Activated B cell treated with CpG ODN at 0.5 μM for 24 hours (primary cell): ENCODE results near the gene ZBTB16. TPM values are rescaled to one million over a fixed set of nuclear protein-coding genes. Genes with fewer than 3 reads are reported as not detected.

Experiments
- ATAC-seq: fragments of 200-7000 bp; cut with Tn5 transposase; one replicate; pipeline ENCODE4 v1.10.0; 2021; ENCODE audit warnings: low read depth, mild to moderate bottlenecking, moderate library complexity
- CTCF ChIA-PET: fragments of 350-600 bp; sonication (Branson Sonifier 250); formaldehyde crosslinking; loops from one replicate; lab custom pipeline; 2021; ENCODE audit warnings: antibody characterized with exemption; lab: Charles Lee
- POLR2A ChIA-PET: fragments of 350-600 bp; sonication (Branson Sonifier 250); formaldehyde crosslinking; loops from one replicate; lab custom pipeline; 2021; ENCODE audit warnings: antibody characterized with exemption; lab: Charles Lee
- DNase-seq: peaks from one replicate; pipeline ENCODE4 v3.0.0; 2022
- H3K27ac Mint-ChIP-seq: one replicate; pipeline ENCODE4 v1.8.0; 2020; ENCODE audit warnings: mixed read lengths
- H3K27me3 Mint-ChIP-seq: one replicate; pipeline ENCODE4 v1.8.0; 2021; ENCODE audit warnings: mixed read lengths
- H3K36me3 Mint-ChIP-seq: one replicate; pipeline ENCODE4 v1.8.0; 2021; ENCODE audit warnings: low read depth, mixed read lengths
- H3K4me1 Mint-ChIP-seq: one replicate; pipeline ENCODE4 v1.8.0; 2021; ENCODE audit warnings: mixed read lengths
- H3K4me3 Mint-ChIP-seq: one replicate; pipeline ENCODE4 v1.8.0; 2020; ENCODE audit warnings: mild to moderate bottlenecking, mixed read lengths
- H3K9me3 Mint-ChIP-seq: one replicate; pipeline ENCODE4 v1.8.0; 2020; ENCODE audit warnings: mixed read lengths
- intact Hi-C: fragments of 100-400 bp; cut with micrococcal nuclease; formaldehyde crosslinking; loops from one replicate; pipeline ENCODE4 v1.15.1; 2024
- total RNA-seq: library from RNA; stranded (reverse); gene quantifications from 2 replicates; pipeline ENCODE4 v1.2.3, GENCODE V29; 2022
- TF ChIP-seq, protein P1 (sequence below): fragments of 200-600 bp; IDR thresholded peaks from one replicate; pipeline ENCODE4 v1.8.0; 2022; ENCODE audit warnings: antibody characterized with exemption, mild to moderate bottlenecking

Gene ZBTB16
- total RNA-seq, 1 donor from 2014 or later: 2.5 TPM

- Mint-ChIP-seq H3K36me3 (no peaks in the 10 kb centered on the region), H3K4me3 (no peak overlapping the region), H3K27ac (no peak overlapping the region), H3K27me3 (peaks cover 19% of the 10 kb centered on the region), H3K4me1 (peaks cover 12% of the 10 kb centered on the region), H3K9me3 (no peaks in the 10 kb centered on the region)
- TF ChIP-seq, protein P1, sequence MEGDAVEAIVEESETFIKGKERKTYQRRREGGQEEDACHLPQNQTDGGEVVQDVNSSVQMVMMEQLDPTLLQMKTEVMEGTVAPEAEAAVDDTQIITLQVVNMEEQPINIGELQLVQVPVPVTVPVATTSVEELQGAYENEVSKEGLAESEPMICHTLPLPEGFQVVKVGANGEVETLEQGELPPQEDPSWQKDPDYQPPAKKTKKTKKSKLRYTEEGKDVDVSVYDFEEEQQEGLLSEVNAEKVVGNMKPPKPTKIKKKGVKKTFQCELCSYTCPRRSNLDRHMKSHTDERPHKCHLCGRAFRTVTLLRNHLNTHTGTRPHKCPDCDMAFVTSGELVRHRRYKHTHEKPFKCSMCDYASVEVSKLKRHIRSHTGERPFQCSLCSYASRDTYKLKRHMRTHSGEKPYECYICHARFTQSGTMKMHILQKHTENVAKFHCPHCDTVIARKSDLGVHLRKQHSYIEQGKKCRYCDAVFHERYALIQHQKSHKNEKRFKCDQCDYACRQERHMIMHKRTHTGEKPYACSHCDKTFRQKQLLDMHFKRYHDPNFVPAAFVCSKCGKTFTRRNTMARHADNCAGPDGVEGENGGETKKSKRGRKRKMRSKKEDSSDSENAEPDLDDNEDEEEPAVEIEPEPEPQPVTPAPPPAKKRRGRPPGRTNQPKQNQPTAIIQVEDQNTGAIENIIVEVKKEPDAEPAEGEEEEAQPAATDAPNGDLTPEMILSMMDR: no peak
- intact Hi-C loops: no loop called here
- CTCF ChIA-PET: no interaction called here
- DNase-seq: no peak
- ATAC-seq: no peak
- POLR2A ChIA-PET: no interaction called here
These were observed 27.5 kb downstream of the ZBTB16 start for GRCh38 chr11:114087025-114087424.

DNA sequence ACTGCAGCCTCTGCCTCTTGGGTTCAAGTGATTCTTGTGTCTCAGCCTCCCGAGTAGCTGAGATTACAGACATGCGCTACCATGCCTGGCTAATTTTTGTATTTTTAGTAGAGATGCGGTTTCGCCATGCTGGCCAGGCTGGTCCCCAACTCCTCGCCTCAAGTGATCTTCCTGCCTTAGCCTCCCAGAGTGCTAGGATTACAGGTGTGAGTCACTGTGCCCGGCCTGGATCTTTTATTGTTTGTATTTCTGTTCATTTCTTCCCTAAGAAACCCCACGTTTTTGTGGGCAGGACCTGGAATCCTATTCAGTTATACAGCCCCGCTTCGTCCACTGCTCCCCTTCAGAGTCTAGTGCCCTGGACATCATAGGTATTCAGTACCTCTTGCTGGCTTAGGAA, 28.7 kb downstream of the ZBTB16 start:
- TF ChIP-seq, protein P1: no peak
- Mint-ChIP-seq H3K36me3 (no peaks in the 10 kb centered on the region), H3K4me1 (peaks cover 6% of the 10 kb centered on the region), H3K27ac (no peak overlapping the region), H3K9me3 (no peaks in the 10 kb centered on the region), H3K4me3 (no peak overlapping the region), H3K27me3 (peaks cover 19% of the 10 kb centered on the region)
- no peak for ATAC-seq
- DNase-seq: no peak
- CTCF ChIA-PET: no interaction called here
- intact Hi-C loops: no loop called here
- POLR2A ChIA-PET: no interaction called here

DNA sequence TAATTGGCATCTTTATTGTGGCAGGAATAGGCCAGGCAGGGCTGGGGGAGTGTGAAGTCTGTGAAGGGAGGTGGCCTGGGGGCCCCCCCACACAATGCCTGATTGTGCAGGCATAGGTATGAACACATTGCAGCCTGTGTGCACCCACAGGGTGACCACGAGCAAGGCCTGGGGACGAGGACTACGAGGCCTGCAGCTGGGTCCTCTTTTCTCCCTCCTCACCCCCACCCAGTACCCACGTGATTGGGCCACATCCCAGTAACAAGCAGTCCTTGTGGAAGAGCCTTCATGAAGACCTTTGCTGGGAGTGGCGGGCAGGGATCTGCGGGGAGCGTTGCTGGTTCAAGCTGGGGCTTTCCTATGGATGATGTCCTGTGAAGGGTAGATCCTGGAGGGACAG, 29.3 kb downstream of the ZBTB16 start:
- no peak overlapping the region for H3K4me3 Mint-ChIP-seq
- ATAC-seq: no peak
- TF ChIP-seq, protein P1: no peak
- intact Hi-C loops: no loop called here
- DNase-seq: no peak
- ChIA-PET POLR2A (no interaction called here), CTCF (no interaction called here)
- H3K27me3 Mint-ChIP-seq: peaks cover 13% of the 10 kb centered on the region
- peaks cover under 1% of the 10 kb centered on the region for H3K4me1 Mint-ChIP-seq
- no peak overlapping the region for H3K27ac Mint-ChIP-seq
- H3K36me3 Mint-ChIP-seq: no peaks in the 10 kb centered on the region
- H3K9me3 Mint-ChIP-seq: no peaks in the 10 kb centered on the region

DNA sequence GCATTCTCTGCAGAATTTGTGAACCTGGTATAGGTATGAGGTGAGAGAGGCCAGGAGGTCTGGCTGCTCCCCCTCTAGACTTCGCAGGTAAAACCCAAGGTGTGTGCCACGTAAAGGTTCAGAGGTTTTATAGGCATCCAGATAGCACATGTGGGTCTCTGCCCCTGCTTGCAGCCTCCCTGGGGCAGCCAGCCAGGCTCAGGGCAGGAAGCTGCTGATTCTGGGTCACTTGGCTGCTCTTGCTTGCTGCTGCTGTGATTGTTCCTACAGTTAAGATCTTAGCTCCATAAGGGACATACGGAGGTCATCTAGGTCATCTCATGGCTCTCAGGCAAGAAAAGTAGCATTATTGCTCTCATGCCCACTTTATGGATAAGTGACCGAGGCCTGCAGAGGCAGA, 30.2 kb downstream of the ZBTB16 start:
- Mint-ChIP-seq H3K27ac (no peak overlapping the region), H3K27me3 (peaks cover 4% of the 10 kb centered on the region), H3K9me3 (no peaks in the 10 kb centered on the region), H3K4me1 (no peaks in the 10 kb centered on the region), H3K4me3 (no peak overlapping the region), H3K36me3 (no peaks in the 10 kb centered on the region)
- intact Hi-C loops: no loop called here
- ChIA-PET CTCF (no interaction called here), POLR2A (no interaction called here)
- ATAC-seq: no peak
- no peak for DNase-seq
- TF ChIP-seq, protein P1: no peak

DNA sequence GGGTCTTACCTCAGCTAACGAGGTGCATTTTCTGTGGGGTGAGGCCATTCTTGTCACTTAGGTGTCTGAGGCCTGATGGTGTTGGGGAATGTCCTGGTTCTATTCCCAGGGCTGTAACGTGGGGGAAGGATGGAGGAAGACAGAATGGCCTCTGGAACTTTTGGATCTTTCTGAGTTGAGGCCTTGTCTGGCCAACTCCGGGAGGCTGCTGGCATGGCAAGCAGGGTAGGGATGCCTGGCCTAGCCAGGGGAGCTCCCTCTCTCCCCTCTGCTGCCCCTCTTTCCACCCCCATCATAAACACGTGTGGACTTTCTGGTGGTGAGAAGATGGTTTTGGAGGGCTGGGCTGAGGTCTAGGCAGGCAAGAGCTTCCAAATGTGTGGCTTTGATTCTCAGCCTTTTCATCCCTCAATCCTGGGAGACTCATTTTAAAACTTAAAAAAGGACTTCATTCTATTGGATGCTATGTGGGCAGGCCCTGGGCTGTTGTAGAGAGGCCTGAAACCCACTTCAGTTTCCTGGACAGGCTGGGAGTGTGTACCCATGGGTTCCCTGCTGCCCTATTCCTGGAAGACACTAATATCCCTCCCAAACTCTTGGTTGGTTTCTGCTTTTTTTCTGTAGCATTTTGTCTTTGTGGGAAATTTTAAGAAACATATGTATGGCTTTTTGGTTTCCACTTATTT, 30.9 kb downstream of the ZBTB16 start:
- TF ChIP-seq, protein P1: no peak
- ChIA-PET POLR2A (no interaction called here), CTCF (no interaction called here)
- DNase-seq (no peak), ATAC-seq (no peak)
- H3K4me3 Mint-ChIP-seq: no peak overlapping the region
- H3K27me3 Mint-ChIP-seq: peaks cover 1% of the 10 kb centered on the region
- no peaks in the 10 kb centered on the region for H3K4me1 Mint-ChIP-seq
- no peaks in the 10 kb centered on the region for H3K9me3 Mint-ChIP-seq
- intact Hi-C loops: no loop called here
- no peaks in the 10 kb centered on the region for H3K36me3 Mint-ChIP-seq
- H3K27ac Mint-ChIP-seq: no peak overlapping the region
